Esophagus squamous epithelium (tissue), 5 donors: ENCODE results near the gene SMARCAL1. TPM values are rescaled to one million over a fixed set of nuclear protein-coding genes. Genes with fewer than 3 reads are reported as not detected.

Experiments
- DNase-seq: peaks from one replicate; lab custom pipeline; 2025; lab: John Stamatoyannopoulos, UW
- H3K27ac ChIP-seq, 4 donors: fragments of 200-600 bp; sonication (generic); one replicate each; pipeline ENCODE4 v1.5.1; 2016 to 2019; ENCODE audit warnings: mild to moderate bottlenecking in 1 of 4
- H3K27me3 ChIP-seq, 4 donors: fragments of 200-600 bp; sonication (generic); 1 replicate in 3 of 4; 2 replicates in 1 of 4; pipeline versions ENCODE4 v1.5.1 to v1.6.0; 2017 to 2021; ENCODE audit warnings: antibody characterized with exemption in 1 of 4
- H3K36me3 ChIP-seq, 3 donors: fragments of 200-600 bp; sonication (generic); one replicate each; pipeline ENCODE4 v1.5.1; 2016 to 2019
- H3K4me1 ChIP-seq, 3 donors: fragments of 200-600 bp; sonication (generic); one replicate each; pipeline ENCODE4 v1.5.1; 2017 to 2019
- H3K4me3 ChIP-seq, 4 donors: fragments of 200-600 bp; sonication (generic); 1 replicate in 3 of 4; 2 replicates in 1 of 4; pipeline ENCODE4 v1.5.1; 2016 to 2019; ENCODE audit warnings: mild to moderate bottlenecking in 2 of 4, moderate library complexity in 1 of 4
- H3K9me3 ChIP-seq, 3 donors: fragments of 200-600 bp; sonication (generic); one replicate each; pipeline ENCODE4 v1.5.1; 2016 to 2019
- POLR2A ChIP-seq, 4 donors: fragments of 450-650 bp; IDR thresholded peaks; one replicate each; pipeline ENCODE4 v1.6.1; 2017; ENCODE audit warnings: antibody characterized with exemption in 4 of 4, mild to moderate bottlenecking in 4 of 4, moderate library complexity in 3 of 4
- whole genome bisulfite sequencing, 2 donors: methylation state at CpG; one replicate each; pipeline ENCODE4 v1.1.5; 2018; 5-methylcytosine and 5-hydroxymethylcytosine counted together
- intact Hi-C: fragments of 100-400 bp; cut with DNase I; formaldehyde crosslinking; loops from one replicate; pipeline ENCODE4 v1.15.0; 2022
- total RNA-seq, 4 donors: library from RNA; depleted of rRNA; stranded (reverse); fragments of >200 nt; gene quantifications; one replicate each; pipeline ENCODE4 v1.1.0, GENCODE V29; 2016
- TF ChIP-seq, protein P1 (sequence below), 6 experiments: fragments of 450-650 bp in 4 of 6; fragments of 200-600 bp in 2 of 6; sonication (generic) in 2 of 6; IDR thresholded peaks; one replicate each; pipeline ENCODE4 v1.5.1; 2016 to 2019; ENCODE audit warnings: antibody characterized with exemption in 6 of 6, mild to moderate bottlenecking in 4 of 6, moderate library complexity in 4 of 6
- donor health status: DM: yes; HTN: yes; CAD: no.

The SMARCAL1 gene
- total RNA-seq, 4 donors from 2014 or later, result 10.3 to 27.1 (median 18.1) TPM

- Histone ChIP-seq H3K36me3 (peaks cover 34 to 100% (median 50%) of the 10 kb centered on the region in 3 donors), H3K27me3 (no peaks in the 10 kb centered on the region), H3K4me1 (no peaks in the 10 kb centered on the region), H3K9me3 (no peaks in the 10 kb centered on the region), H3K4me3 (no peak overlapping the region), H3K27ac (no peak overlapping the region)
- DNase-seq, result no peak
- intact Hi-C loops, result no loop called here
- TF ChIP-seq, protein P1, sequence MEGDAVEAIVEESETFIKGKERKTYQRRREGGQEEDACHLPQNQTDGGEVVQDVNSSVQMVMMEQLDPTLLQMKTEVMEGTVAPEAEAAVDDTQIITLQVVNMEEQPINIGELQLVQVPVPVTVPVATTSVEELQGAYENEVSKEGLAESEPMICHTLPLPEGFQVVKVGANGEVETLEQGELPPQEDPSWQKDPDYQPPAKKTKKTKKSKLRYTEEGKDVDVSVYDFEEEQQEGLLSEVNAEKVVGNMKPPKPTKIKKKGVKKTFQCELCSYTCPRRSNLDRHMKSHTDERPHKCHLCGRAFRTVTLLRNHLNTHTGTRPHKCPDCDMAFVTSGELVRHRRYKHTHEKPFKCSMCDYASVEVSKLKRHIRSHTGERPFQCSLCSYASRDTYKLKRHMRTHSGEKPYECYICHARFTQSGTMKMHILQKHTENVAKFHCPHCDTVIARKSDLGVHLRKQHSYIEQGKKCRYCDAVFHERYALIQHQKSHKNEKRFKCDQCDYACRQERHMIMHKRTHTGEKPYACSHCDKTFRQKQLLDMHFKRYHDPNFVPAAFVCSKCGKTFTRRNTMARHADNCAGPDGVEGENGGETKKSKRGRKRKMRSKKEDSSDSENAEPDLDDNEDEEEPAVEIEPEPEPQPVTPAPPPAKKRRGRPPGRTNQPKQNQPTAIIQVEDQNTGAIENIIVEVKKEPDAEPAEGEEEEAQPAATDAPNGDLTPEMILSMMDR (IDR thresholded peaks at IDR 0.05), result no peak
- no peak for TF ChIP-seq POLR2A (IDR thresholded peaks at IDR 0.05)
Observed at GRCh38 chr2:216450346-216450745, 38.1 kb downstream of the SMARCAL1 start.

DNA sequence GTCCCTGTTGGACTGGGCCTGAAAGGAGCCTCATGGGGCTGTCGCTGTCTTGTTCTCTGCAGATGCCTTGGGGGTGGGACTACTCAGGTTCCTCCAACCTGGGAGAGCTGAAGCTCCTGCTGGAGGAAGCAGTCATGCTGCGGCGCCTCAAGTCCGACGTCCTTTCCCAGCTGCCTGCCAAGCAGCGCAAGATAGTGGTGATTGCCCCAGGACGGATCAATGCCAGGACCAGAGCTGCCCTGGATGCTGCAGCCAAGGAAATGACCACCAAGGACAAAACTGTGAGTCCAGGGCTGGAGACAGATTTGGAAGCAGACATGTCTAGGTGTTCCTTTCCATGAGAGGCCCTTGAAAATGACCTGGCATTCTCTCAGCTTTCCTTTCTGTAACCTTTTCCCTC lies 38.5 kb downstream of the SMARCAL1 start:
- peaks cover 33 to 100% (median 50%) of the 10 kb centered on the region in 3 donors for H3K36me3 ChIP-seq
- WGBS, 2 donors, result 88 to 100% methylated on average over 3 to 4 of the region's 7 CpGs
- no peak overlapping the region for H3K27ac ChIP-seq
- H3K27me3 ChIP-seq, result no peaks in the 10 kb centered on the region
- no peaks in the 10 kb centered on the region for H3K9me3 ChIP-seq
- H3K4me1 ChIP-seq, result no peaks in the 10 kb centered on the region
- TF ChIP-seq POLR2A (IDR thresholded peaks at IDR 0.05), result no peak
- TF ChIP-seq, protein P1 (IDR thresholded peaks at IDR 0.05), result no peak
- DNase-seq, result no peak
- no peak overlapping the region for H3K4me3 ChIP-seq
- intact Hi-C loops, result no loop called here

DNA sequence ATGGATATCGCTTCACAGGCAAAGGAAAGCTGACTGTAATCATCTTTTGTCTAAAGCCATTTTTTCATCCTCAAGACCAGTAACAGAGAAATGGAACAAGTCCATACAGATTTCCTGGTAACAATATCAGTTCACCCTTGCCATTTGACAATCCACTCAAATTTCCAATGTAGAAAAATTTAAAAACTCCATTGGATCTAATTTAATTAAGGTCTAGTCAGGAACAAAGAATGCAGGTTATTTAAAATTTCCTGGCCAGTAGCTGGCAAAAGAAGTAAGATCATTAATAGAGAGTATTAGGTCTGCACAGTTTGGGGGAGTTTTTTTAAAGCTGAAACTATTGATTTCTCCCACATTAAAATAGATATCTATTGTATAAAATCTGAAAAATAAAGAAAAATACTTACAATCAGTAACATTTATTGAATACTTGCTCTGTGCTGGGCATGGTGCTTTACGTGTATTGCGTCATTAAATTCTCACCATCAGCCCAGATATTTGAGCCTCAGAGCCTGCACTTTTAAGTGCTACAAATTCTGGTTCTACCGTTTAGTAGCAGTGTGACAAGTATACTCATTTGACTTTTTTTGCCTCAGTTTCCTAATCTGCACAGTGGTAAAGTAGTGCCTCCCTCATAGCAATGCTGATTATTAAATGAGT lies 41.8 kb downstream of the SMARCAL1 start:
- Histone ChIP-seq H3K27ac (no peak overlapping the region), H3K27me3 (no peaks in the 10 kb centered on the region), H3K9me3 (no peaks in the 10 kb centered on the region), H3K4me1 (no peaks in the 10 kb centered on the region), H3K4me3 (no peak overlapping the region), H3K36me3 (peaks cover 16 to 69% (median 31%) of the 10 kb centered on the region in 3 donors)
- WGBS, 2 donors, result 95 to 96% methylated on average over 4 of the region's 4 CpGs
- no peak for DNase-seq
- TF ChIP-seq POLR2A (IDR thresholded peaks at IDR 0.05), result no peak
- TF ChIP-seq, protein P1 (IDR thresholded peaks at IDR 0.05), result no peak
- intact Hi-C loops, result no loop called here

GRCh38 chr2:216463148-216463547 lies 50.9 kb downstream of the SMARCAL1 start:
- no peaks in the 10 kb centered on the region for H3K27me3 ChIP-seq
- no peak for DNase-seq
- TF ChIP-seq POLR2A (IDR thresholded peaks at IDR 0.05), result no peak
- TF ChIP-seq, protein P1 (IDR thresholded peaks at IDR 0.05), result no peak
- no peaks in the 10 kb centered on the region for H3K4me1 ChIP-seq
- no peak overlapping the region for H3K27ac ChIP-seq
- intact Hi-C loops, result no loop called here
- WGBS, 2 donors, result 86% methylated on average over 2 of the region's 2 CpGs
- peaks cover 0 to 45% (median 0%) of the 10 kb centered on the region in 3 donors for H3K36me3 ChIP-seq
- no peaks in the 10 kb centered on the region for H3K9me3 ChIP-seq
- no peak overlapping the region for H3K4me3 ChIP-seq

DNA sequence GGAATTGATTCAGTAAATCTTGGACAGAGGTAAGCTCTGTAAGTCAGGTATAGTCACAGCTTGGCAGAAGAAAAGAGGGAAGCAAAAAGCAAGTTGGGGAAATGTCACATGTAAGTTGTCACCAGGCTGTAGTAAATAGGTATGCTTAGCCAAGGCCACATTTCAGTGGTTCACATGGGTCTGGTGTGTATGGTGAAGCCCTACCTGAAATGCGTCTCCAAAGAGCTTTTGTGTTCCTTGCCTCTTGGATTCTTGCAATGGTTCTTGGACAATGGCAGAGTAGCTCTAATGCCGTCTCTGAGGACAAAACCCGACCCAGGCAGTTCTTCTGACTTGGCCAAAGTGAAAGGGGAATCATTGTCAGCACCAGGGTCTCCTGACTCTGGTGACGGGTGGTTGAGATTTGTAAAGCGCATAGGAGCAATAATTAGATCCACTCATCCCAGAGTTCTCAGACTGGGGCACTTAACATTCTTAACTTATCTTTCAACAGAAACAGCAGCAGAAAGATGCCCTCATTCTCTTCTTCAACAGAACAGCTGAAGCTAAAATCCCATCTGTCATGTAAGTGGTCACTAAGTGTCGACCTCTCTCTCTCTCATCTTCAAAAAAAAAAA lies 51.9 kb downstream of the SMARCAL1 start:
- WGBS, 2 donors, result 83 to 94% methylated on average over 5 to 6 of the region's 6 CpGs
- DNase-seq, result no peak

More for the DNA sequence above, 51.9 kb downstream of the SMARCAL1 start:
- no peak overlapping the region for H3K4me3 ChIP-seq
- H3K9me3 ChIP-seq, result no peaks in the 10 kb centered on the region
- intact Hi-C loops, result no loop called here
- TF ChIP-seq, protein P1 (IDR thresholded peaks at IDR 0.05), result no peak
- TF ChIP-seq POLR2A (IDR thresholded peaks at IDR 0.05), result no peak
- H3K27ac ChIP-seq, result no peak overlapping the region
- H3K36me3 ChIP-seq, result peaks cover 0 to 56% (median 0%) of the 10 kb centered on the region in 3 donors
- H3K4me1 ChIP-seq, result no peaks in the 10 kb centered on the region
- H3K27me3 ChIP-seq, result no peaks in the 10 kb centered on the region
